ENCODE results near the gene SPEN.
"Not testable (repeated sequence)": the region's sequence is repeated elsewhere in the genome, so short reads cannot be mapped to it uniquely, and the experiment has no call there.

Gene SPEN

DNA sequence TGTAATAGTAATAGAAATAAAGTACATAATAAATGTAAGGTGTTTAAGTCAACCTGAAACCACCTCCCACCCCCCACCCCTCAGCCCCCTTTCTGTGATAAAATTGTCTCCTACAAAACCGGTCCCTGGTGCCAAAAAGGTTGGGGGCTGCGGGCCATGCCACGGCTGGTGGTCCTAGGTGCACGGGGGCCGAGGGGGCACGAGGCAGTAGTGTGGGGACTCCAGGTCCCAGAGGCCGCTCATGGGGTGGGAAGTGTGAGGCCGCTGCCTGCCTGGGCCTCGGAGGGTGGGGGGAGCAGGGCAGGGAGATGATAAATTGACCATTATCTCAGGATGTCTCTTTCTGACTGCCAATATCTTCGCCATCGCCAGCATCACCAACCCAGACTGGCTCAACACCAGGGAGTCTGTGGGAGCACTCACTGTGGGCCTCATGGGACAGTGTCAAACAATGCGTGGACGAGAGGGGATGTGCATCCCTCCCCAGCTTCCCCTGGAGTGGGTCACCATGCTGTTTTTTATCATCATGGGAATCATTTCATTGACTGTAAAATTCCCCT, 121.9 kb downstream of the SPEN start:
- Mint-ChIP-seq H3K27ac (no peak overlapping the region), H3K4me1 (peaks cover 73% of the 10 kb centered on the region), H3K4me3 (no peak overlapping the region), H3K9me3 (no peaks in the 10 kb centered on the region), H3K36me3 (peaks cover 84% of the 10 kb centered on the region)
- DNase-seq (ENCODE audit: low spot score in 2 of 2): no peak
- no peak for ATAC-seq

DNA sequence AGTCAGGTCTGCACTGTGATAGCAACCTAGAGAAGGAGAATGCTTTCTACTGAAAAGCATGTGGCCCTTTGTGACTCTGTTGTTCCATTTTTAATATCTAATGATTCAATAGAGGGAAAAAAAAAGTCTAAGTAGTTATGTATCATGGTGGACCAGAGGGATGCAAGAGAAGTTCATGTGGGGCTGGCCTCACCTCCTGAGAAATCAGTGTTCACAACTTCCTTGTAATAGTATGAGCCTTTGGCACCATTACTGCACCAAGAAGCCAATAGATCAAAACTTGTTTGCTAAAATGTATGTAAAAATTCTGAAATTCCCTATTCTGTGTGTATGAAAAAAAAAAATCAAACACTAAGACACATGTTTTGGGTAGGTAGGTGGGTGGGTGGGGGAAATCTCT, 123.4 kb downstream of the SPEN start:
- Mint-ChIP-seq H3K9me3 (no peaks in the 10 kb centered on the region), H3K4me3 (no peak overlapping the region), H3K36me3 (peaks cover 84% of the 10 kb centered on the region), H3K27ac (no peak overlapping the region), H3K4me1 (peaks cover 68% of the 10 kb centered on the region)
- ATAC-seq (no peak), DNase-seq (ENCODE audit: low spot score in 2 of 2) (no peak)

DNA sequence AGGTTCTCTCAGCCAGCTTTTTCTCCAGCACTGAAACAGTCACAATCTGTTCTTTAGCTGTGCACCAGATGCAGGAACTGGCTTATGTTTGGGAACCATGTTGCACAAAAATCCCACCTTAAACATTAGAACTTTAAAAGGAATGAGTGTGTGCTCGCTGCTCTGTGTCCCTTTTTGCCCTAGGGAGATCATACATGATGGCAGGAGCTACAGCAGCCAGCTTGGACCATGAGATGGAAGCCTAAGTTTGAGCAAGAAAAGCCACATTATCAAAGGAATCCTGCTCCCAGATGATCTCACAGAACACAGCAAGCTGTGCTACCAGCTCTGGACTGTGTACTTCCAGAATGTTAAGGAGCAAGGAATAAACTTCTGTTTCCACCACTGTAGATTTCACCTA, 124.9 kb downstream of the SPEN start:
- DNase-seq (ENCODE audit: low spot score in 2 of 2) (no peak), ATAC-seq (no peak)
- H3K36me3 Mint-ChIP-seq: peaks cover 73% of the 10 kb centered on the region
- peak overlapping the region; percentile 30 for H3K27ac Mint-ChIP-seq
- peaks cover 64% of the 10 kb centered on the region for H3K4me1 Mint-ChIP-seq
- H3K4me3 Mint-ChIP-seq: peak overlapping the region; percentile 17
- no peaks in the 10 kb centered on the region for H3K9me3 Mint-ChIP-seq

DNA sequence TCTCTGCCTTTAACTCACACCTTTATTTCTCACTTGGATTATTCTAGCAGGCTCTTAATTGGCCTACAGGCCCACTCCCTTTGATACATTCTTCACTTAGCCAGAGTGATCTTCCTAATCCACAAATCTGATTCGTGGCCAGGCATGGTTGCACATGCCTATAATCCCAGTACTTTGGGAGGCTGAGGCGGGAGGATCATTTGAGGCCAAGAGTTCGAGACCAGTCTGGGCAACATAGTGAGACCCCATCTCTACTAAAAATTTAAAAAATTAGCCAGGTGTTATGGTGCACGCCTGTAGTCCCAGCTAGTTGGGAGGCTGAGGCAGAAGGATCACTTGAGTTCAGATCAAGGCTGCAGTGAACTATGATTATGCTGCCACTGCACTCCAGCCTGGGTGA, 126.3 kb downstream of the SPEN start:
- Mint-ChIP-seq H3K27ac (peak overlapping the region; percentile 63), H3K36me3 (peaks cover 64% of the 10 kb centered on the region), H3K4me1 (peaks cover 51% of the 10 kb centered on the region), H3K9me3 (no peaks in the 10 kb centered on the region), H3K4me3 (peak overlapping the region; percentile 87)
- DNase-seq (ENCODE audit: low spot score in 2 of 2) (no peak), ATAC-seq (no peak)

DNA sequence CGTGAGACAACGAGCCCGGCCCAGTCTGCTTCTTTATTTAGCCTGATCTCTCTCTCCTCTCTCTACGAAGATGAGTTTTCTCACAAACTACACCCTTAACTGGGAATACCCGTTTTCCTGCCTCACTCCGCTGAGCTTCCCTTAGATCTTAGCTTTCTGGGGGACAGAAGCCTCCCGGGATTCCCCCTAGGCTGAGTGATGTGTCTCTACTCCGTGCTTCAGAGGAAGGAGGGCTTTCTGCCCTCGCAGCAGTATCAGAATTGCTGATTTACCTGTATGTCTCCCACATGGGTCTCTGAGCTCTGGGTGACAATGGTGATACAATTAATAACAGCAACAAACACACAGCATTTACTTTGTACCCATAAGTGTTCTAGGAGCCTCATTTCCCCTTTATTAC, 127.3 kb downstream of the SPEN start:
- peak; percentile 65 for ATAC-seq
- H3K9me3 Mint-ChIP-seq: no peaks in the 10 kb centered on the region
- H3K36me3 Mint-ChIP-seq: peaks cover 58% of the 10 kb centered on the region
- H3K4me1 Mint-ChIP-seq: peaks cover 47% of the 10 kb centered on the region
- peak overlapping the region; percentile 87 for H3K4me3 Mint-ChIP-seq
- DNase-seq (ENCODE audit: low spot score in 2 of 2): no peak
- H3K27ac Mint-ChIP-seq: peak overlapping the region; percentile 96

DNA sequence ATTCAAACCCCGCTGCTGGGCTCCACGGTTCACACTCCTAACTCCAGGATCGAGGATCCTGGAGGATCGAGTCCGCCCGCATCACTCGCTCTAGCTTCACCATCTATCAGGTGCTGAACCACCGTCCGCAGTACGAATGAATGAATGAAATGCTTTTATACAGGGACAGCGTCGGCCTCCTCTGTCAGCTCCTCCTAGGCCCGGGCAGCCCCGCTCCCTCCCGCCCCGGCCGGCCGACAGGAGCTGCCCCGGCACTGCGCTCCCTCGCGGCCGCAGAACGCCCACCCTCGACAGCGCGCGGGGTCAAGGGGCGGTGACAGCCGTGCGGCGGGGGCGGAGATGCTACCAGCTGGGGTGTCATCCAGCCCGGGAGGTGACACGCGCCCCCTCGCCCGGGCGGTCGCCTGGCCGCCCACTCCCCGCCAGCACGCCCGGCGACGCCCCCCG, 127.9 kb downstream of the SPEN start:
- H3K27ac Mint-ChIP-seq: peak overlapping the region; percentile 96
- ATAC-seq (peak; percentile 87), DNase-seq (ENCODE audit: low spot score in 2 of 2) (peak; percentile 76 to 91)
- peaks cover 52% of the 10 kb centered on the region for H3K36me3 Mint-ChIP-seq
- peak overlapping the region; percentile 87 for H3K4me3 Mint-ChIP-seq
- no peaks in the 10 kb centered on the region for H3K9me3 Mint-ChIP-seq
- peaks cover 44% of the 10 kb centered on the region for H3K4me1 Mint-ChIP-seq

DNA sequence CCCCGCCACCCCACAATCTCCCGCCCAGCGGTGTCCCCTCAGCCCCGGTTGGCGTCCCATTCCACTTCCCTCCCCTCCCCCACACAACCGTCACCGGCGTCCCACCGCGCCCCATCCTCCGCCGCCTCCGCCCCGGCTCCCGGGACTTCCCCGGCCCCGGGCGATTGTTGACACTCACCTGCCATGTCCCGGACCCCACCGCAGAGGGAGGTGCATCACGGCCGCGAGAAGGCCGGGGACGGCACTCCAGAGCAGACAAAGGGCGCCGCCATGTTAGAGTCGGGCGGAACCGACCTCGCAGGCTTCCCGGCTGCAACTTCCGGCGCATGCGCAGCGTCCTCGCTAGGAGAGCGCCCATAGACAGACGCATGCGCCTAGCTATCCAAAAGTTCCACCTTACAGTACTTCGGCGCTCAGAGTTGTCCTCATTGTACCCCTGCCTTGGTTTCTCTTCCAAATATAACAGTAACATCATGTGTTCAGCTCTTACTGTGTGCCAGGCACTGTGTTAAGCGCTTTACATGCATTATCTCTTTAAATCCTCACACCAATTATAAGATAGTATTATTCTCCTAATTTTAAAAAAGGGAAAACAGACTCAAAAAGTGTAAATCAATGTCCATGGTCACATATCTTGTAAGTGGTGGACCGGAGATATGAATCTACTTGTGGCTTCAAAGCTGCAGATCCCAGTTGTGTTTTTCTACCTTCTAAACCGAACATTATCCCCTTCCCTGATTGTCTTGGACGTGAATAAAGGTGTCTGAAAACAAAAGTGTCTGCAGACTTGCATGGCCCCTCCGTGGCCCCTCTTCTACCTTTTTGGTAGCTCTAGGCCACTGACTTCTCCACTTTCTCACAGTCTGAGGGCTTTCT, 128.5 kb downstream of the SPEN start, which contains the start of gene ZBTB17:
Gene ZBTB17, minus strand, starts transcription at position 297 of the 876 bp plus-strand sequence. CDS start 27,606 bp downstream, outside the sequence.
- Mint-ChIP-seq H3K27ac (peak within 1 kb of the TSS; percentile 96), H3K9me3 (no peaks in the 10 kb centered on the region), H3K4me1 (peaks cover 44% of the 10 kb centered on the region), H3K36me3 (peaks cover 46% of the 10 kb centered on the region), H3K4me3 (peak within 1 kb of the TSS; percentile 87)
- peak; percentile 94 to 98 for DNase-seq (ENCODE audit: low spot score in 2 of 2)
- ATAC-seq: peak; percentile 90

DNA sequence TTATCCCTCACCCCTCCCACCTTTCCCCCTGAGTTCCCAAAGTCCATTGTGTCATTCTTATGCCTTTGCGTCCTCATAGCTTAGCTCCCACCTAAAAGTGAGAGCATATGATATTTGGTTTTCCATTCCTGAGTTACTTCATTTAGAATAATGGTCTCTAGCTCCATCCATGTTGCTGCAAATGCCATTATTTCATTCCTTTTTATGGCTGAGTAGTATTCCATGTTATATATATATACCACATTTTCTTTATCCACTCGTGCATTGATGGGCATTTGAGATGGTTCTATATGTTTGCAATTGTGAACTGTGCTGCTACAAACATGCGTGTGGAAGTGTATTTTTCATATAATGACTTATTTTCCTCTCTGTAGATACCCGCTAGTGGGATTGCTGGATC, 130.4 kb downstream of the SPEN start:
- not testable (repeated sequence) for ATAC-seq; DNase-seq (ENCODE audit: low spot score in 2 of 2); H3K9me3 Mint-ChIP-seq; H3K27ac Mint-ChIP-seq; H3K4me3 Mint-ChIP-seq
- Mint-ChIP-seq H3K36me3 (peaks cover 32% of the 10 kb centered on the region), H3K4me1 (peaks cover 31% of the 10 kb centered on the region)

DNA sequence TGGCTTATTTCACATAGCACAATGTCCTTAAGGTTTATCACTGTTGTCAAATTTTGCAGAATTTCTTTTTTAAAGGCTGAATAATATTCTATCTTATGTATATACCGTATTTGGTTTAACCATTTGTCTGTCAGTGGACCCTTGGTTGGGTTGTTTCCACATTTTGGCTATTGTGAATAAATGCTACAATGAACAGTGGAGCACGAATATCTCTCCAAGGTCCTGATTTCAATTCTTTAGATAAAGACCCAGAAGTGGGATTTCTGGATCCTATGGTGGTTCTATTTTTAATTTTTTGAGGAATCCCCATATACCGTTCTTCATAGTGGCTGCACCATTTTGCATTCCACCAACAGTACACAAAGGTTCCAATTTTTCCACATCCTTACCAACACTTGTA, 134.2 kb downstream of the SPEN start:
- H3K9me3 Mint-ChIP-seq: no peaks in the 10 kb centered on the region
- ATAC-seq: no peak
- peaks cover 28% of the 10 kb centered on the region for H3K4me1 Mint-ChIP-seq
- H3K36me3 Mint-ChIP-seq: no peaks in the 10 kb centered on the region
- H3K27ac Mint-ChIP-seq: no peak overlapping the region
- no peak overlapping the region for H3K4me3 Mint-ChIP-seq
- DNase-seq (ENCODE audit: low spot score in 2 of 2): no peak

DNA sequence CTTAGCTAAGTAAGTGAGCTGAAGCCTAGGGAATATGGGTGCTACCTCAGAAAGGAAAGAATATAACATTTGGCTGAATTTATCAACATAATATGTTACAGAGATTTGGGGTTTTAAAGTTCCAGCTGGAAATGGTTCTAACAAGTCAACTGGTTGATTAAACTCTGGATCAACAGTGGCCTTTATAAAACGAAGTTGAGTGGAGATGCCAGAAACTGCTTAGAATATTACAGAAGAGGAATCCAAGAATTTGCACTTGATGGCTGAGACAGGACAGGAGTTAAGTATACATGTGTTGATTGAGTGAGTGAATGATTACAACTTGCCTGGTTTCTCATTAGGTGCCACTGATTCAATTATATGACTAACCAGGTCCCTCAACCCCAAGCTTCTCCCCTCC, 135.8 kb downstream of the SPEN start:
- peak; percentile 37 for ATAC-seq
- Mint-ChIP-seq H3K9me3 (no peaks in the 10 kb centered on the region), H3K27ac (no peak overlapping the region), H3K36me3 (no peaks in the 10 kb centered on the region), H3K4me3 (no peak overlapping the region), H3K4me1 (peaks cover 25% of the 10 kb centered on the region)
- no peak for DNase-seq (ENCODE audit: low spot score in 2 of 2)

DNA sequence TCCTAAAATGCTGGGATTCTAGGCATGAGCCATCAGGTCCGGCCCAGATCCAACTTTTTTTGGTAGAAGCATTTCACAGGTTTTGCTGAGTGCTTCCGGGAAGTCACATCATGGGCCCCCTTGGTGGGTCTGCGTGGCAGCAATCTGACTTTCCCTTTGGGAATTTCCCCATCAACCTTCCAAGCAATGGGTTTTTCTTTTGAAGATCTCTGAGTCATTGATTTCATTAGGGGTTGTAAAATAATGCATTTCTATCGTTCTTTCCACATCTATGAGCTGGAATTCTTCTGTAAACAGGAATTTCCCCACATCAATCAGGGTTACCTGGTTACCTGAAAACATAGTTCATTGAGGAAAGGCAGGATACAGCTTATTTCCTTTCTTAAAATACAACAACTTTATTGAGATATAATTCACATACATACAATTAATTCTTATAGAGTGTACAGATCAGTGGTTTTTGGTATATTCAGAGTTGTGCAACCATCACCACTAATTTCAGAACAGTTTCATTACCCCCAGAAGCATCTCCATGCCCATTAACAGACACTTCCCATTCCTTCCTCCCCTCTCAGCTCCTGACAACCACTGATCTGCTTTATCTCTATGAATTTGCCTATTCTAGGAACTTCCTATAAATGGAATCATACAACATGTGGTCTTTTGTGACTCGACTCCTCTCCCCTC, 138.2 kb downstream of the SPEN start:
- Mint-ChIP-seq H3K27ac (no peak overlapping the region), H3K36me3 (no peaks in the 10 kb centered on the region), H3K9me3 (no peaks in the 10 kb centered on the region), H3K4me3 (no peak overlapping the region), H3K4me1 (peaks cover 25% of the 10 kb centered on the region)
- ATAC-seq (no peak), DNase-seq (ENCODE audit: low spot score in 2 of 2) (no peak)

DNA sequence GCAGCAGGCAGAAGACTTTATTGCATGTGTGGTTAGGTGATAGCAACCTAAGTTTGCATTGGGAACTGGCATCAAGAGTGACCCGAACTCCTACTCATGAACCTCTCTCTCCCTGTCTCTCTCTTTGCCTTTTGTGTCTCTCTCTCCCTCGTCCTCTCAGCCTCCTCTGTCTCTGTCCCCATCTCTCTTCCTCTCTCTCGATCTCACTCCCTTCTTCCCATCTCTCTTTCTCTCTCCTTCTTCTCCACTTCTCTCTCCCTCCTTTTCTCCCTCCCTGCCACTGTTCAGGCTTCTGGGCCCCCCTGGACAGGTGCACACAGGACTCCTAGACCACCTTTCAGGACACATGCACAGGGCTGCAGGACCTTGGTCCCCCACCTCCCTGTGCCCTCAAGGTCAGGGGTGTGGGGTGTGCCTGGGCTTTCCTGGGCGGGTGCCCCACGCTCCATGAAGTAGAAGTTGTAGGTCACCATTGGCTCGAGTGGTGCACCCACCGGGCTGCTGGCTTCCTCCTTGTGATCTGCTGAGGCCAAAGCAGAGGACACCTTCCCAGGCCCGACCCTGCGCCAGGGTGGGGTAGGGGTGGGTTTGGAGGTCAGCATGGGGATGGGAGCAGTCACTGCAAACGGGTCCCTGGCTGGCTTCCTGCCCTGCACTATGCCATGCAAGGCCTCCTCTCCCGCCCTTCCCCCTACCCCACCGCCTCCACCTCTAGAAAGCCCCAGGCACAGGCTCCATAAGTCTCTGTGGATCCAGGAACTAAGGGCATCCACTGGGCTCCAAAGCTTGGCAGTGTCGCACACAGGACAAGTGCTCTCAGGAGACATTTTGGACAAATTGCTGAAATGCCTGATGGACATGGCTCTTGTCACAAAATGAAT, 141.6 kb downstream of the SPEN start:
- Mint-ChIP-seq H3K27ac (peak overlapping the region; percentile 16), H3K36me3 (no peaks in the 10 kb centered on the region), H3K4me1 (peaks cover 16% of the 10 kb centered on the region), H3K9me3 (no peaks in the 10 kb centered on the region), H3K4me3 (no peak overlapping the region)
- no peak for DNase-seq (ENCODE audit: low spot score in 2 of 2)
- no peak for ATAC-seq

DNA sequence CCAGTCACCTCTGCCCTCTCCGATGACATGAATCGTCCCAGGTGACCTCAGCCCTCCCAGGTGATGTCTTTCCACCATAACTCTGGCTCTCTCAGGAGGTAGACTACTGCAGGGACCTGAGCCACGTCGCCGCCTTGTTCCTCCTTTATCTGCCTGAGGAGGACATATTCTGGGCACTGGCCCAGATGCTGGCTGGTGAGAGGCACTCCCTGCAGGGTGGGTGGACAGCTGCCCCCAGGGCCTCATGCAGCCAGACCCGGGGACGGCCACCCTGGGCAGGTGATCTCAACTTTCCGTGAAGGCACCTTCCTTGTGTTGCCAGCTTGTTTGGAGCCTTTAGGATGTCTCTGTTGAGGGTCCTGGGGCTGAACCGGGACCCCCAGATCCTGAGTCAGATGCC, 142.3 kb downstream of the SPEN start:
- peaks cover 14% of the 10 kb centered on the region for H3K4me1 Mint-ChIP-seq
- H3K4me3 Mint-ChIP-seq: no peak overlapping the region
- ATAC-seq (no peak), DNase-seq (ENCODE audit: low spot score in 2 of 2) (no peak)
- no peaks in the 10 kb centered on the region for H3K36me3 Mint-ChIP-seq
- no peak overlapping the region for H3K27ac Mint-ChIP-seq
- no peaks in the 10 kb centered on the region for H3K9me3 Mint-ChIP-seq
